ENCODE results near the gene BRAT1.

The BRAT1 gene

GRCh38 chr7:2525658-2526630, 29.4 kb downstream of the BRAT1 start:
- no peak for TF ChIP-seq CTCF (conservative IDR thresholded peaks at IDR 0.05; ENCODE audit: low read depth, low read length)
- H3K4me3 ChIP-seq (ENCODE audit: low read length), result no peak overlapping the region
- DNase-seq (ENCODE audit: low read depth), result no peak

GRCh38 chr7:2524808-2525657, 30.3 kb downstream of the BRAT1 start:
- no peak overlapping the region for H3K4me3 ChIP-seq (ENCODE audit: low read length)
- no peak for DNase-seq (ENCODE audit: low read depth)
- TF ChIP-seq CTCF (conservative IDR thresholded peaks at IDR 0.05; ENCODE audit: low read depth, low read length), result no peak

GRCh38 chr7:2523941-2524807, 31.1 kb downstream of the BRAT1 start:
- TF ChIP-seq CTCF (conservative IDR thresholded peaks at IDR 0.05; ENCODE audit: low read depth, low read length), result no peak
- no peak for DNase-seq (ENCODE audit: low read depth)
- no peak overlapping the region for H3K4me3 ChIP-seq (ENCODE audit: low read length)

- TF ChIP-seq CTCF (conservative IDR thresholded peaks at IDR 0.05; ENCODE audit: low read depth, low read length), result no peak
- H3K4me3 ChIP-seq (ENCODE audit: low read length), result no peak overlapping the region
Measured at GRCh38 chr7:2523461-2523936, 31.8 kb downstream of the BRAT1 start.

GRCh38 chr7:2522780-2523433, 32.4 kb downstream of the BRAT1 start:
- no peak overlapping the region for H3K4me3 ChIP-seq (ENCODE audit: low read length)
- no peak for DNase-seq (ENCODE audit: low read depth)

More at GRCh38 chr7:2523461-2523936, 31.8 kb downstream of the BRAT1 start:
- DNase-seq (ENCODE audit: low read depth), result no peak

More at GRCh38 chr7:2522780-2523433, 32.4 kb downstream of the BRAT1 start:
- TF ChIP-seq CTCF (conservative IDR thresholded peaks at IDR 0.05; ENCODE audit: low read depth, low read length), result no peak
